PC-3 (cell line): Measurements from ENCODE around the gene CNPY2. TPM values are rescaled to one million over a fixed set of nuclear protein-coding genes. Genes with fewer than 3 reads are reported as not detected.
A peak's percentile ranks its signal among the peaks of the same experiment; 100 is the strongest.

Experiments
- ATAC-seq: fragments of 200-7000 bp; cut with Tn5 transposase; 2 replicates; pipeline ENCODE4 v1.9.1; 2020; ENCODE audit warnings: mild to moderate bottlenecking, moderate library complexity
- Bru-seq: library from RNA; stranded (reverse); fragments of 400-500 nt; gene quantifications from one replicate; lab custom pipeline; 2021; lab: Mats Ljungman, UMichigan
- BruChase-seq, 2 experiments: library from RNA; stranded (reverse); fragments of 400-500 nt; gene quantifications; one replicate each; lab custom pipeline; 2021; lab: Mats Ljungman, UMichigan
- BruUV-seq: library from RNA; stranded (reverse); fragments of 400-500 nt; replicated peaks from 2 replicates; lab custom pipeline; 2021; lab: Mats Ljungman, UMichigan
- CTCF ChIA-PET: fragments of 300-600 bp; sonication (Branson Sonifier 250); formaldehyde crosslinking; loops from one replicate; lab custom pipeline; 2022; ENCODE audit warnings: antibody characterized with exemption; lab: Charles Lee
- POLR2A ChIA-PET: fragments of 300-600 bp; sonication (Branson Sonifier 250); formaldehyde crosslinking; loops from one replicate; lab custom pipeline; 2022; ENCODE audit warnings: antibody characterized with exemption; ENCODE audit not compliant: unreplicated experiment; lab: Charles Lee
- DNase-seq: peaks from one replicate; pipeline ENCODE4 v3.0.0-alpha.2; 2015
- H2AFZ ChIP-seq: fragments of 300-600 bp; sonication (generic); 2 replicates; pipeline ENCODE4 v1.6.0; 2016; ENCODE audit warnings: antibody characterized with exemption, low read length
- H3F3A ChIP-seq: fragments of 300-600 bp; sonication (generic); one replicate; pipeline ENCODE4 v1.6.0; 2017; ENCODE audit warnings: antibody characterized with exemption, low read length, control low read depth, mild to moderate bottlenecking; ENCODE audit not compliant: unreplicated experiment
- H3K27ac ChIP-seq: fragments of 300-600 bp; sonication (generic); 2 replicates; pipeline ENCODE4 v1.5.1; 2016; ENCODE audit warnings: mild to moderate bottlenecking, low read length
- H3K27me3 ChIP-seq: fragments of 300-600 bp; sonication (generic); 2 replicates; pipeline ENCODE4 v1.6.1; 2016; ENCODE audit warnings: low read length, mixed read lengths
- H3K36me3 ChIP-seq: fragments of 300-600 bp; sonication (generic); 2 replicates; pipeline ENCODE4 v1.6.1; 2016; ENCODE audit warnings: low read depth, mixed run types, low read length, mixed read lengths
- H3K4me1 ChIP-seq: fragments of 300-600 bp; sonication (generic); 2 replicates; pipeline ENCODE4 v1.5.1; 2016; ENCODE audit warnings: low read length; ENCODE audit not compliant: insufficient read depth
- H3K4me2 ChIP-seq: fragments of 300-600 bp; sonication (generic); 2 replicates; pipeline ENCODE4 v1.6.0; 2016; ENCODE audit warnings: low read length
- H3K4me3 ChIP-seq: fragments of 300-600 bp; sonication (generic); 2 replicates; pipeline ENCODE4 v1.5.1; 2016; ENCODE audit warnings: mild to moderate bottlenecking, low read length, mixed read lengths
- H3K79me2 ChIP-seq: fragments of 300-600 bp; sonication (generic); 2 replicates; pipeline ENCODE4 v1.6.1; 2017; ENCODE audit warnings: low read length, mixed read lengths
- H3K9ac ChIP-seq: fragments of 300-600 bp; sonication (generic); 2 replicates; pipeline ENCODE4 v1.6.0; 2016; ENCODE audit warnings: mild to moderate bottlenecking, low read length
- H3K9me2 ChIP-seq: fragments of 300-600 bp; sonication (generic); replicated peaks from 2 replicates; pipeline ENCODE4 v1.6.1; 2016; ENCODE audit warnings: mixed run types, low read length, mixed read lengths
- H3K9me3 ChIP-seq: fragments of 300-600 bp; sonication (generic); 2 replicates; pipeline ENCODE4 v1.6.1; 2016; ENCODE audit warnings: low read length, mixed read lengths
- H4K20me1 ChIP-seq: fragments of 300-600 bp; sonication (generic); 2 replicates; pipeline ENCODE4 v1.6.1; 2016; ENCODE audit warnings: low read length, mixed read lengths
- CTCF ChIP-seq: fragments of 300-600 bp; sonication (generic); conservative IDR thresholded peaks from 2 replicates; pipeline ENCODE4 v1.5.1; 2017; ENCODE audit warnings: antibody characterized with exemption, low read depth, mild to moderate bottlenecking, low read length
- EZH2 ChIP-seq: fragments of 300-600 bp; sonication (generic); IDR thresholded peaks from one replicate; pipeline ENCODE4 v1.6.1; 2017; ENCODE audit warnings: antibody characterized with exemption, mild to moderate bottlenecking, low read length; ENCODE audit not compliant: unreplicated experiment
- EZH2phosphoT487 ChIP-seq: fragments of 300-600 bp; sonication (generic); IDR thresholded peaks from 2 replicates; pipeline ENCODE4 v1.6.1; 2018; ENCODE audit warnings: mild to moderate bottlenecking, antibody characterized with exemption, low read length, borderline replicate concordance
- intact Hi-C: fragments of 100-400 bp; cut with micrococcal nuclease; formaldehyde crosslinking; loops from 2 replicates; pipeline ENCODE4 v1.9.0; 2023
- long read RNA-seq: library from polyadenylated mRNA; unstranded; transcript quantifications from one replicate; pipeline ENCODE4 v2.0.0, GENCODE V29; 2021; ENCODE audit not compliant: unreplicated experiment
- total RNA-seq: library from RNA; depleted of rRNA; stranded (reverse); fragments of >200 nt; gene quantifications from 2 replicates; pipeline ENCODE4 v1.2.3, GENCODE V29; 2014; rRNA removed

The CNPY2 gene
- total RNA-seq (109 and 162 TPM in 2 replicates), Bru-seq, nascent RNA (percentile 94 among the genes with signal in this experiment), BruChase-seq, experiment 1, labeled RNA remaining after a 6-hour chase (percentile 97 among the genes with signal in this experiment), BruChase-seq, experiment 2, labeled RNA remaining after a 2-hour chase (percentile 95 among the genes with signal in this experiment)
- long read RNA-seq, transcript CNPY2-201 (6 exons, 1,214 nt) = major isoform, 87 of 150 reads
- long read RNA-seq, transcript CNPY2-204 (3 exons, 984 nt) = minor isoform, 13 of 150 reads
- long read RNA-seq, transcript CNPY2-206 (3 exons, 817 nt) = minor isoform, 10 of 150 reads
- long read RNA-seq, partial matches to known transcripts = 26 of 150 reads
- long read RNA-seq, other reads (novel, unspliced or antisense) = 11 of 150 reads

- TF ChIP-seq EZH2phosphoT487 = no peak
- TF ChIP-seq CTCF = peak; percentile 44
- no peak for TF ChIP-seq EZH2
- ATAC-seq = peak; percentile 95
- POLR2A ChIA-PET = interaction anchor here (0.5 to 1.4 kb wide), 6 partner anchors 16 to 320 kb away, joined by 3 to 6 read pairs (median 4); partner anchors contain the start of genes PAN2 and RBMS2
- peaks cover 10% of the 10 kb centered on the region for H3K36me3 ChIP-seq
- no peaks in the 10 kb centered on the region for H4K20me1 ChIP-seq
- peak within 1 kb of the TSS; percentile 95 for H3K9ac ChIP-seq
- peak within 1 kb of the TSS; percentile 90 for H3K4me3 ChIP-seq
- H3K27me3 ChIP-seq = no peaks in the 10 kb centered on the region
- H3K9me2 ChIP-seq = no peaks in the 10 kb centered on the region
- no TSS peak for BruUV-seq
- peak within 1 kb of the TSS; percentile 63 for H2AFZ ChIP-seq
- no peaks in the 10 kb centered on the region for H3F3A ChIP-seq
- intact Hi-C loops = loop anchor here (1.0 to 5.0 kb wide), 2 partner anchors 46 to 148 kb away; partner anchors contain the start of genes APOF and STAT2
- CTCF ChIA-PET = interaction anchor here (0.6 to 1.7 kb wide), 3 partner anchors 60 to 148 kb away, joined by 3 to 6 read pairs (median 4); no protein-coding TSS in a partner anchor
- peak within 1 kb of the TSS; percentile 59 for H3K27ac ChIP-seq
- peaks cover 15% of the 10 kb centered on the region for H3K4me1 ChIP-seq
- peak within 1 kb of the TSS; percentile 93 for H3K4me2 ChIP-seq
- H3K9me3 ChIP-seq = no peaks in the 10 kb centered on the region
- peaks cover 18% of the 10 kb centered on the region for H3K79me2 ChIP-seq
- peak; percentile 98 for DNase-seq
Measured at GRCh38 chr12:56315622-56316473, at the start of gene CNPY2. Gene CNPY2, minus strand, starts transcription at chr12:56315988. Its CDS starts 771 bp downstream, at chr12:56315217.

DNA sequence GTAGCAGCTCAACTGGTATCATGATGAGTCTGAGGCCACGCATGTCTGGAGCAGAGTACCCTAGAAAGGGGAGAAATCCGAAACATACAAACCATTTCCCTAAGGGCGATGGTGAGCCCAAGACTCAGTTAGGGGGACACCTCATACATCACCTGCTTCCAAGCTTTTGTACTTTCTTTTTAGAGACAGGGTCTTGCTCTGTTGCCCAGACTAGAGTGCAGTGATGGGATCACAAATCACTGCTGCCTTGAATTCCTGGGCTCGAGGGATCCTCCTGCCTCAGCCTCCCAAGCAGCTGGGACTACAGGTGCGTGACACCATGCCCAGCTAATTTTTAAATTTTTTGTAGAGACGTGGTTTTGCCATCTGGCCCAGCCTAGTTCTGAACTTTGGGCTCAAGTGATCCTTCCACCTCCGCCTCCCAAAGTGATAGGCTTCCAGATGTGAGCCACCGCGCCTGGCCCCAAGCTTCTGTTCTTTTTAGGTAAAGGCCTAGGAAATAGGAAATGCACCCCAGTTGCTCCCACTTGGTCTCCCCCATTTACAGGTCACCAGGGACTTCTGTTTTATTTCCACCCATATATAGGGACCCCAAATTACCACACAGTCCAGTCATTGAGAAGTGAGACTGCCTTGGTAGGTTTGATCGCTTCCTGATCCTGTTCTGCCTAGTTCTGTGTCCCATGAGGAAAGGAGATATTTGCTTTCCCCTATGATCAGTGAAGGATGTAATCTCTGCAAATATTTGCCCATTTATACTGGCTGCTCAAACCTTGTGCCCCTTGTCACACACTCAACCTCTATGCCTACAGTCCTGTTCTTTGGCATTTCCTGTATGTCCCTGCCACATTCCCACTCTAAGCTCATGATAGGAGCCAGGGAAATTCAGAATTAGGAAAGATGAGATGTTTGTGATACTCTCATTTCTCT is 46.6 kb upstream of the CNPY2 start, which contains the start of gene APOF:
Gene APOF, minus strand, starts transcription at position 728 of the 930 bp plus-strand sequence. Its CDS starts 112 bp downstream, at position 616.
- H3F3A ChIP-seq = no peaks in the 10 kb centered on the region
- no peaks in the 10 kb centered on the region for H4K20me1 ChIP-seq
- no peak within 1 kb of the TSS for H3K9ac ChIP-seq
- H3K36me3 ChIP-seq = no peaks in the 10 kb centered on the region
- TF ChIP-seq CTCF = no peak
- no peak for TF ChIP-seq EZH2phosphoT487
- no peak for TF ChIP-seq EZH2
- no TSS peak for BruUV-seq
- intact Hi-C loops = loop anchor here (5.0 kb wide), 1 partner anchor 45 kb away; the partner anchor contains the start of gene CNPY2
- H2AFZ ChIP-seq = no peak within 1 kb of the TSS
- no peak within 1 kb of the TSS for H3K4me2 ChIP-seq
- peaks cover 25% of the 10 kb centered on the region for H3K79me2 ChIP-seq
- no peaks in the 10 kb centered on the region for H3K9me2 ChIP-seq
- H3K27me3 ChIP-seq = no peaks in the 10 kb centered on the region
- H3K9me3 ChIP-seq = no peaks in the 10 kb centered on the region
- ATAC-seq (no peak), DNase-seq (no peak)
- H3K27ac ChIP-seq = no peak within 1 kb of the TSS
- H3K4me1 ChIP-seq = peaks cover 14% of the 10 kb centered on the region
- CTCF ChIA-PET = no interaction called here
- POLR2A ChIA-PET = no interaction called here
- no peak within 1 kb of the TSS for H3K4me3 ChIP-seq
